ENCODE results near the gene CBX3. TPM values are rescaled to one million over a fixed set of nuclear protein-coding genes. Genes with fewer than 3 reads are reported as not detected.

Gene CBX3
- total and polyA plus RNA-seq, 10 of the 15 experiments (the other 5 are each of a cell fraction or from before 2014, with no cell fraction given), result 153 to 307 (median 225) TPM

DNA sequence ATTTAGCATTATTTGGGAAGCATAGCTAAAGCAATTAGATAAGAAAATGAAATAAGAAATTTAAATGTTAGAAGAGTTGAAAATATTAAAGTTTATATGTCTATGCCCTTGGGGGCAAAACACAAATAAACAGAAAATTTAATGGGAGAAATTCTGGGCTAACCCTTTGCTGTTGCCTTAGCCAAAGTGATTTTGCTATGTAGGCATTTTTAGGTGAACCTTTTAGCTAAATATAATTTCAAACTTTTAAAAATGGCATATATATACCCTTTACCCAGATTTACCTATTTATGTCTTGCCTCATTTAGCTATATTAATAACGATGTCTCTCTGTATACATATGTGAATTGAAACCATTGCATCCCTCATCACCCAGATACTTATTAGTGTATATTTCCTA is 29.5 kb upstream of the CBX3 start:
- no peak overlapping the region for H3K9ac ChIP-seq (ENCODE audit: control insufficient read depth, insufficient read depth, low read length)
- ChIA-PET POLR2A (interaction anchor here (1.3 to 1.6 kb wide), 3 partner anchors 11 to 21 kb away, joined by 3 to 5 read pairs (median 3); no protein-coding TSS in a partner anchor), RAD21 (ENCODE audit: unreplicated experiment) (interaction anchor here (0.7 kb wide), 1 partner anchor 27 kb away, joined by 3 read pairs; no protein-coding TSS in a partner anchor), CTCF (interaction anchor here (0.7 to 1.2 kb wide), 5 partner anchors 9 to 280 kb away, joined by 3 read pairs; no protein-coding TSS in a partner anchor), SMC1A (ENCODE audit: uncharacterized antibody, unreplicated experiment) (interaction anchor here (0.7 to 3.4 kb wide), 6 partner anchors 9 to 25 kb away, joined by 3 to 14 read pairs (median 4); no protein-coding TSS in a partner anchor)
- peaks cover 2 to 3% of the 10 kb centered on the region in 2 experiments; a peak in 3 of 4 replicates for H3K36me3 ChIP-seq (ENCODE audit: control insufficient read depth in 2 of 2, insufficient read depth in 2 of 2, low read length in 1 of 2)
- no TSS peak for BruUV-seq (replicated peaks)
- in situ Hi-C loops (cut with MboI), result no loop called here
- no peaks in the 10 kb centered on the region for H3K9me3 ChIP-seq (replicated peaks; ENCODE audit: control insufficient read depth, insufficient read depth, low read length)
- H3K79me2 ChIP-seq (ENCODE audit: control insufficient read depth, insufficient read depth, low read length), result peaks cover 16% of the 10 kb centered on the region
- intact Hi-C loops (cut with micrococcal nuclease; ENCODE audit: unreplicated experiment), result no loop called here
- DNase-seq (ENCODE audit: low read depth, low spot score) (no peak), FAIRE-seq (no peak), ATAC-seq (no peak)
- H2AFZ ChIP-seq (ENCODE audit: control insufficient read depth, low read depth, low read length), result no peak overlapping the region
- WGBS (ENCODE audit: insufficient coverage, insufficient replicate concordance, low lambda C conversion rate, missing lambda C conversion rate), result 97% methylated on average over 1 of the region's 1 CpG
- H3K4me1 ChIP-seq (ENCODE audit: control insufficient read depth, insufficient read depth, low read length), result peaks cover 6% of the 10 kb centered on the region; the same call in 1 of the 2 replicates
- H3K4me2 ChIP-seq (ENCODE audit: control insufficient read depth, insufficient read depth), result no peak overlapping the region
- no peak overlapping the region for H3K4me3 ChIP-seq
- H4K20me1 ChIP-seq (ENCODE audit: control insufficient read depth, insufficient read depth), result no peaks in the 10 kb centered on the region
- no peak overlapping the region for H3K27ac ChIP-seq (ENCODE audit: control insufficient read depth, insufficient read depth)
- H3K27me3 ChIP-seq (replicated peaks in 1 of 2; ENCODE audit: control insufficient read depth in 2 of 2, insufficient read depth in 2 of 2, low read length in 1 of 2), result no peaks in the 10 kb centered on the region
- TF ChIP-seq, protein P1, sequence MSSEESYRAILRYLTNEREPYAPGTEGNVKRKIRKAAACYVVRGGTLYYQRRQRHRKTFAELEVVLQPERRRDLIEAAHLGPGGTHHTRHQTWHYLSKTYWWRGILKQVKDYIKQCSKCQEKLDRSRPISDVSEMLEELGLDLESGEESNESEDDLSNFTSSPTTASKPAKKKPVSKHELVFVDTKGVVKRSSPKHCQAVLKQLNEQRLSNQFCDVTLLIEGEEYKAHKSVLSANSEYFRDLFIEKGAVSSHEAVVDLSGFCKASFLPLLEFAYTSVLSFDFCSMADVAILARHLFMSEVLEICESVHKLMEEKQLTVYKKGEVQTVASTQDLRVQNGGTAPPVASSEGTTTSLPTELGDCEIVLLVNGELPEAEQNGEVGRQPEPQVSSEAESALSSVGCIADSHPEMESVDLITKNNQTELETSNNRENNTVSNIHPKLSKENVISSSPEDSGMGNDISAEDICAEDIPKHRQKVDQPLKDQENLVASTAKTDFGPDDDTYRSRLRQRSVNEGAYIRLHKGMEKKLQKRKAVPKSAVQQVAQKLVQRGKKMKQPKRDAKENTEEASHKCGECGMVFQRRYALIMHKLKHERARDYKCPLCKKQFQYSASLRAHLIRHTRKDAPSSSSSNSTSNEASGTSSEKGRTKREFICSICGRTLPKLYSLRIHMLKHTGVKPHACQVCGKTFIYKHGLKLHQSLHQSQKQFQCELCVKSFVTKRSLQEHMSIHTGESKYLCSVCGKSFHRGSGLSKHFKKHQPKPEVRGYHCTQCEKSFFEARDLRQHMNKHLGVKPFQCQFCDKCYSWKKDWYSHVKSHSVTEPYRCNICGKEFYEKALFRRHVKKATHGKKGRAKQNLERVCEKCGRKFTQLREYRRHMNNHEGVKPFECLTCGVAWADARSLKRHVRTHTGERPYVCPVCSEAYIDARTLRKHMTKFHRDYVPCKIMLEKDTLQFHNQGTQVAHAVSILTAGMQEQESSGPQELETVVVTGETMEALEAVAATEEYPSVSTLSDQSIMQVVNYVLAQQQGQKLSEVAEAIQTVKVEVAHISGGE (CRISPR knock-in tag; IDR thresholded peaks at IDR 0.05), result no peak
- TF ChIP-seq, protein P2, sequence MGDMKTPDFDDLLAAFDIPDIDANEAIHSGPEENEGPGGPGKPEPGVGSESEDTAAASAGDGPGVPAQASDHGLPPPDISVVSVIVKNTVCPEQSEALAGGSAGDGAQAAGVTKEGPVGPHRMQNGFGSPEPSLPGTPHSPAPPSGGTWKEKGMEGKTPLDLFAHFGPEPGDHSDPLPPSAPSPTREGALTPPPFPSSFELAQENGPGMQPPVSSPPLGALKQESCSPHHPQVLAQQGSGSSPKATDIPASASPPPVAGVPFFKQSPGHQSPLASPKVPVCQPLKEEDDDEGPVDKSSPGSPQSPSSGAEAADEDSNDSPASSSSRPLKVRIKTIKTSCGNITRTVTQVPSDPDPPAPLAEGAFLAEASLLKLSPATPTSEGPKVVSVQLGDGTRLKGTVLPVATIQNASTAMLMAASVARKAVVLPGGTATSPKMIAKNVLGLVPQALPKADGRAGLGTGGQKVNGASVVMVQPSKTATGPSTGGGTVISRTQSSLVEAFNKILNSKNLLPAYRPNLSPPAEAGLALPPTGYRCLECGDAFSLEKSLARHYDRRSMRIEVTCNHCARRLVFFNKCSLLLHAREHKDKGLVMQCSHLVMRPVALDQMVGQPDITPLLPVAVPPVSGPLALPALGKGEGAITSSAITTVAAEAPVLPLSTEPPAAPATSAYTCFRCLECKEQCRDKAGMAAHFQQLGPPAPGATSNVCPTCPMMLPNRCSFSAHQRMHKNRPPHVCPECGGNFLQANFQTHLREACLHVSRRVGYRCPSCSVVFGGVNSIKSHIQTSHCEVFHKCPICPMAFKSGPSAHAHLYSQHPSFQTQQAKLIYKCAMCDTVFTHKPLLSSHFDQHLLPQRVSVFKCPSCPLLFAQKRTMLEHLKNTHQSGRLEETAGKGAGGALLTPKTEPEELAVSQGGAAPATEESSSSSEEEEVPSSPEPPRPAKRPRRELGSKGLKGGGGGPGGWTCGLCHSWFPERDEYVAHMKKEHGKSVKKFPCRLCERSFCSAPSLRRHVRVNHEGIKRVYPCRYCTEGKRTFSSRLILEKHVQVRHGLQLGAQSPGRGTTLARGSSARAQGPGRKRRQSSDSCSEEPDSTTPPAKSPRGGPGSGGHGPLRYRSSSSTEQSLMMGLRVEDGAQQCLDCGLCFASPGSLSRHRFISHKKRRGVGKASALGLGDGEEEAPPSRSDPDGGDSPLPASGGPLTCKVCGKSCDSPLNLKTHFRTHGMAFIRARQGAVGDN (IDR thresholded peaks at IDR 0.05), result no peak
- TF ChIP-seq JUNB (IDR thresholded peaks at IDR 0.05) (no peak), ZNF24 (IDR thresholded peaks at IDR 0.05) (no peak), HDAC6 (IDR thresholded peaks at IDR 0.05; ENCODE audit: unreplicated experiment) (no peak), EP300 (IDR thresholded peaks at IDR 0.05; ENCODE audit: borderline replicate concordance in 1 of 2, control insufficient read depth in 1 of 2, low read depth in 2 of 2, low read length in 2 of 2) (no peak), MXI1 (IDR thresholded peaks at IDR 0.05; ENCODE audit: low read depth, low read length) (no peak), RBBP5 (conservative IDR thresholded peaks at IDR 0.05) (no peak), CEBPB (IDR thresholded peaks at IDR 0.05; ENCODE audit: borderline replicate concordance in 1 of 2, low read depth in 2 of 2, low read length in 2 of 2) (no peak), TCF3 (IDR thresholded peaks at IDR 0.05; ENCODE audit: borderline replicate concordance, insufficient read depth, low read depth, low read length) (no peak), GATAD2B (conservative IDR thresholded peaks at IDR 0.05; ENCODE audit: low read depth) (no peak), ESRRA (IDR thresholded peaks at IDR 0.05; ENCODE audit: low read length) (no peak)
- TF ChIP-seq, protein P3, sequence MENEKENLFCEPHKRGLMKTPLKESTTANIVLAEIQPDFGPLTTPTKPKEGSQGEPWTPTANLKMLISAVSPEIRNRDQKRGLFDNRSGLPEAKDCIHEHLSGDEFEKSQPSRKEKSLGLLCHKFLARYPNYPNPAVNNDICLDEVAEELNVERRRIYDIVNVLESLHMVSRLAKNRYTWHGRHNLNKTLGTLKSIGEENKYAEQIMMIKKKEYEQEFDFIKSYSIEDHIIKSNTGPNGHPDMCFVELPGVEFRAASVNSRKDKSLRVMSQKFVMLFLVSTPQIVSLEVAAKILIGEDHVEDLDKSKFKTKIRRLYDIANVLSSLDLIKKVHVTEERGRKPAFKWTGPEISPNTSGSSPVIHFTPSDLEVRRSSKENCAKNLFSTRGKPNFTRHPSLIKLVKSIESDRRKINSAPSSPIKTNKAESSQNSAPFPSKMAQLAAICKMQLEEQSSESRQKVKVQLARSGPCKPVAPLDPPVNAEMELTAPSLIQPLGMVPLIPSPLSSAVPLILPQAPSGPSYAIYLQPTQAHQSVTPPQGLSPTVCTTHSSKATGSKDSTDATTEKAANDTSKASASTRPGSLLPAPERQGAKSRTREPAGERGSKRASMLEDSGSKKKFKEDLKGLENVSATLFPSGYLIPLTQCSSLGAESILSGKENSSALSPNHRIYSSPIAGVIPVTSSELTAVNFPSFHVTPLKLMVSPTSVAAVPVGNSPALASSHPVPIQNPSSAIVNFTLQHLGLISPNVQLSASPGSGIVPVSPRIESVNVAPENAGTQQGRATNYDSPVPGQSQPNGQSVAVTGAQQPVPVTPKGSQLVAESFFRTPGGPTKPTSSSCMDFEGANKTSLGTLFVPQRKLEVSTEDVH (IDR thresholded peaks at IDR 0.05; ENCODE audit: low read depth, partially characterized antibody), result no peak

All from GM12878 (cell line).